IPS-20b (cell line): ENCODE measurements around the gene CCL28.
"Not testable (repeated sequence)": the region's sequence is repeated elsewhere in the genome, so short reads cannot be mapped to it uniquely, and the experiment has no call there.

Experiments
- H3K27ac ChIP-seq: one replicate; pipeline ENCODE4 v1.5.1; 2013; ENCODE audit warnings: low read length
- H3K27me3 ChIP-seq: 2 replicates; pipeline ENCODE4 v1.6.1; 2013; ENCODE audit warnings: mild to moderate bottlenecking, low read length, inconsistent platforms; ENCODE audit not compliant: insufficient read depth
- H3K36me3 ChIP-seq: 2 replicates; pipeline ENCODE4 v1.6.1; 2013; ENCODE audit warnings: low read depth, mild to moderate bottlenecking, inconsistent platforms, low read length, moderate library complexity; ENCODE audit not compliant: insufficient read depth
- H3K4me1 ChIP-seq: 2 replicates; pipeline ENCODE4 v1.6.1; 2013; ENCODE audit warnings: mild to moderate bottlenecking, control low read depth, inconsistent platforms, low read length, moderate library complexity; ENCODE audit not compliant: insufficient read depth
- H3K4me3 ChIP-seq: 2 replicates; pipeline ENCODE4 v1.5.1; 2013; ENCODE audit warnings: mild to moderate bottlenecking, low read length, inconsistent platforms
- H3K9ac ChIP-seq: 2 replicates; pipeline ENCODE4 v1.6.1; 2013; ENCODE audit warnings: low read depth, mild to moderate bottlenecking, inconsistent platforms, low read length, moderate library complexity
- H3K9me3 ChIP-seq: 2 replicates; pipeline ENCODE4 v1.6.1; 2013; ENCODE audit warnings: mild to moderate bottlenecking, low read depth, low read length, inconsistent platforms; ENCODE audit not compliant: insufficient read depth

The CCL28 gene

GRCh38 chr5:43367909-43368669 is 44.1 kb downstream of the CCL28 start:
- H3K36me3 ChIP-seq, result no peaks in the 10 kb centered on the region; the same call in 1 of the 2 replicates
- no peak overlapping the region for H3K4me3 ChIP-seq
- peaks cover 23% of the 10 kb centered on the region for H3K9me3 ChIP-seq
- H3K27ac ChIP-seq, result no peak overlapping the region
- H3K4me1 ChIP-seq, result no peaks in the 10 kb centered on the region
- H3K27me3 ChIP-seq, result no peaks in the 10 kb centered on the region
- no peak overlapping the region for H3K9ac ChIP-seq

GRCh38 chr5:43367453-43367852 is 44.7 kb downstream of the CCL28 start:
- Histone ChIP-seq H3K9me3 (peaks cover 23% of the 10 kb centered on the region), H3K9ac (no peak overlapping the region), H3K4me1 (no peaks in the 10 kb centered on the region)

GRCh38 chr5:43366680-43367246 is 45.4 kb downstream of the CCL28 start:
- H3K9me3 ChIP-seq, result peaks cover 23% of the 10 kb centered on the region
- not testable (repeated sequence) for H3K9ac ChIP-seq, H3K27me3 ChIP-seq, H3K36me3 ChIP-seq, H3K4me1 ChIP-seq, H3K27ac ChIP-seq, H3K4me3 ChIP-seq

More at GRCh38 chr5:43367453-43367852, 44.7 kb downstream of the CCL28 start:
- H3K4me3 ChIP-seq, result no peak overlapping the region
- H3K36me3 ChIP-seq, result no peaks in the 10 kb centered on the region; the same call in 1 of the 2 replicates
- H3K27ac ChIP-seq, result no peak overlapping the region
- H3K27me3 ChIP-seq, result no peaks in the 10 kb centered on the region

- not testable (repeated sequence) for H3K36me3 ChIP-seq, H3K4me1 ChIP-seq, H3K9ac ChIP-seq, H3K27me3 ChIP-seq, H3K27ac ChIP-seq, H3K4me3 ChIP-seq
- H3K9me3 ChIP-seq, result peaks cover 27% of the 10 kb centered on the region
Measured at GRCh38 chr5:43365155-43365554, 47.0 kb downstream of the CCL28 start.

- no peak overlapping the region for H3K9ac ChIP-seq
- H3K4me1 ChIP-seq, result no peaks in the 10 kb centered on the region
- H3K9me3 ChIP-seq, result peaks cover 36% of the 10 kb centered on the region
- no peaks in the 10 kb centered on the region; the same call in 1 of the 2 replicates for H3K36me3 ChIP-seq
- no peaks in the 10 kb centered on the region for H3K27me3 ChIP-seq
- no peak overlapping the region for H3K27ac ChIP-seq
- no peak overlapping the region for H3K4me3 ChIP-seq
Measured at GRCh38 chr5:43363445-43364152, 48.6 kb downstream of the CCL28 start.

- no peak overlapping the region for H3K9ac ChIP-seq
- H3K4me1 ChIP-seq, result no peaks in the 10 kb centered on the region
- H3K9me3 ChIP-seq, result peaks cover 29% of the 10 kb centered on the region
- H3K36me3 ChIP-seq, result no peaks in the 10 kb centered on the region; the same call in 1 of the 2 replicates
- no peaks in the 10 kb centered on the region for H3K27me3 ChIP-seq
- no peak overlapping the region for H3K4me3 ChIP-seq
- no peak overlapping the region for H3K27ac ChIP-seq
Measured at GRCh38 chr5:43362725-43363435, 49.3 kb downstream of the CCL28 start.

- Histone ChIP-seq H3K9ac (no peak overlapping the region), H3K9me3 (peaks cover 18% of the 10 kb centered on the region; the same call in 1 of the 2 replicates), H3K27me3 (no peaks in the 10 kb centered on the region), H3K4me1 (no peaks in the 10 kb centered on the region), H3K27ac (no peak overlapping the region), H3K4me3 (no peak overlapping the region), H3K36me3 (no peaks in the 10 kb centered on the region)
Measured at GRCh38 chr5:43358726-43359125, 53.5 kb downstream of the CCL28 start.

GRCh38 chr5:43358301-43358700 is 53.9 kb downstream of the CCL28 start:
- no peak overlapping the region for H3K27ac ChIP-seq
- H3K4me3 ChIP-seq, result no peak overlapping the region
- H3K9me3 ChIP-seq, result peaks cover 18% of the 10 kb centered on the region; the same call in 1 of the 2 replicates
- no peaks in the 10 kb centered on the region for H3K36me3 ChIP-seq
- H3K4me1 ChIP-seq, result no peaks in the 10 kb centered on the region
- no peak overlapping the region for H3K9ac ChIP-seq
- H3K27me3 ChIP-seq, result no peaks in the 10 kb centered on the region

- H3K36me3 ChIP-seq, result no peaks in the 10 kb centered on the region
- H3K9me3 ChIP-seq, result peaks cover 18% of the 10 kb centered on the region; the same call in 1 of the 2 replicates
- H3K4me3 ChIP-seq, result no peak overlapping the region
- no peaks in the 10 kb centered on the region for H3K27me3 ChIP-seq
- H3K4me1 ChIP-seq, result no peaks in the 10 kb centered on the region
- H3K9ac ChIP-seq, result no peak overlapping the region
- no peak overlapping the region for H3K27ac ChIP-seq
Measured at GRCh38 chr5:43357878-43358281, 54.3 kb downstream of the CCL28 start.

- no peak overlapping the region for H3K9ac ChIP-seq
- H3K4me1 ChIP-seq, result no peaks in the 10 kb centered on the region
- peaks cover 18% of the 10 kb centered on the region; the same call in 1 of the 2 replicates for H3K9me3 ChIP-seq
- no peak overlapping the region for H3K4me3 ChIP-seq
- no peaks in the 10 kb centered on the region for H3K36me3 ChIP-seq
- H3K27me3 ChIP-seq, result no peaks in the 10 kb centered on the region
- no peak overlapping the region for H3K27ac ChIP-seq
Measured at GRCh38 chr5:43357067-43357466, 55.1 kb downstream of the CCL28 start.

- no peaks in the 10 kb centered on the region for H3K27me3 ChIP-seq
- H3K27ac ChIP-seq, result no peak overlapping the region
- no peaks in the 10 kb centered on the region for H3K4me1 ChIP-seq
- peaks cover 11% of the 10 kb centered on the region; the same call in 1 of the 2 replicates for H3K9me3 ChIP-seq
- no peak overlapping the region for H3K4me3 ChIP-seq
- no peak overlapping the region for H3K9ac ChIP-seq
- no peaks in the 10 kb centered on the region for H3K36me3 ChIP-seq
Measured at GRCh38 chr5:43354774-43355173, 57.4 kb downstream of the CCL28 start.
